Jurkat, Clone E6-1 (cell line): Measurements from ENCODE around the gene RBCK1.
"Not testable (repeated sequence)": the region's sequence is repeated elsewhere in the genome, so short reads cannot be mapped to it uniquely, and the experiment has no call there.

Experiments used
- DNase-seq: peaks from one replicate; pipeline ENCODE4 v3.0.0-alpha.2; 2011; ENCODE audit warnings: low read depth, low spot score
- H3K4me3 ChIP-seq: 2 replicates; pipeline ENCODE4 v1.5.1; 2011; ENCODE audit warnings: mild to moderate bottlenecking, low read length, control low read depth, moderate library complexity

RBCK1 gene

DNA sequence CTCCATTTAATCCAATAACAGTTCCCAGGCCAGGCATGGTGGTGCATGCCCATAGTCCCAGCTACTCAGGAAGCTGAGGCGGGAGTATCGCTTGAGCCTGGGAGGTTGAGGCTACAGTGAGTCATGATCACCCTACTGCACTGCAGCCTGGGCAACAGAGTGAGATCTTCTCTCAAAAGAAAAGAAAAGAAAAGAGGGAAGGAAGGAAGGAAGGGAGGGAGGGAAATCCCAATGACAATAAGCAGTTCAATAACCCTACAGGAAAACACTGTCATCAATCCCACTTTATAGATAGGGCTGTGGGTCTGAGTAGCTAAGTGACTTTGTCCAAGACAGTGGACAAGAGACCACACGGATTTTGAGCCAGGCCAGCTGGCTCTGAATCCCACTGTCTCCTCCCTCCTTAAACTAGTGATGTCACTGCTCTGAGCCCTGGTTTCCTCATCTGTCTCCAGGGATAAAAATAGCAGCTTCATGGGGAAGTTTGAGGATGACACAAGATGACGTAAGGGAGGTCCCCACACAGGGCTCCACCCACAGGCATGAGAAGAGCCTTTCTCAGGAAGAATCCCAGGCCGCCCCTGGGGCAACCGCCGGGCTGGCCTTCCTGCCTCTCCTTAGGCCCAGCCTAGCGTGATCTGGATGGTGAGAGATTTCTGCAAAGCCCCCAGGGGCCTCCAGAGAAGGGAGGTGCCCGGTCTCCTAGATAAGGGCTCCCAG lies 34.8 kb upstream of the RBCK1 start:
- DNase-seq = no peak
- no peak overlapping the region for H3K4me3 ChIP-seq

DNA sequence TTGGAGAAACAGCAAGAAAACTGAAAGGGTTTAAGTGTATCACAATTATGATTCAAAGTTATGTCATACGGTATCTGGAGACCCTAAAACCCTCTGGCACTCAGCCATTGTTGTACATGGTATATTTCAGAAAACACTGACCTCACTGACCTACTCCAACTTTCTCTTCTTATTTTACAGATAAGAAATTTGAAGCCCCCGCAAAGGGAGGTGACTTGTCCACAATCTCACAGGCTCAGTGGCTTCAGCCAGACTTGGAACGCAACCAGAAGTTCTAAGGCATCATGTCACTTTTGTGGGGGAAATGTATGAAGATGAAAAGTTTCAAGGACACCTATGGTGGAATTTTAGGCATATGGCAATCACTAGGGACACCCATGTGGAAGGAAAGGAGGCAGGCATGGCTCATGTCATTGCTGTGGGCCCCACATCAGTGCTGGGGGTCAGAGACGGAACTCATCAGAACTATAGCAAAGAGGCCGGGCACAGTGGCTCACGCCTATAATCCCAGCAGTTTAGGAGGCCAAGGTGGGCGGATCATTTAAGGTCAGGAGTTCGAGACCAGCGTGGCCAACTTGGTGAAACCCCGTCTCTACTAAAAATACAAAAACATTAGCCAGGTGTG lies 32.7 kb upstream of the RBCK1 start:
- DNase-seq = no peak

DNA sequence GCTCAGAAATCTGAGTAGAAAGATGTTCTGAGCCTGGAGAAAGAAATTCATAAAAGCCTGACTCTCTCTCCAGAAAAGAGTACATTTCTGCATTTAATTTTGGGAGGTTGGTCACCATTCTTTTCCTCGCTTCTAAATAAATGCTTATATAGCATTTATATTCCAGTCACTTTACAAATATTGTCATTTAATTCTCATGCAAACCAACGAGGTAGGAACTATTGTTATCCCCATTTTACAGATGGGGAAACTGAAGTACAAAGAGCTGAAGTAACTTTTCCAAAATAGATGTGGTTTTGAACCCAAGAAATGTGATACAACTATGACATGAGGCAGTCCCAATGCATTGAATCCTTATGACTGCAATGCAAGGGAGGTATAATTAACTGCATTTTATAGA lies 32.0 kb upstream of the RBCK1 start:
- no peak overlapping the region for H3K4me3 ChIP-seq
- DNase-seq = no peak

More for the DNA sequence above, 32.7 kb upstream of the RBCK1 start:
- H3K4me3 ChIP-seq = no peak overlapping the region

DNA sequence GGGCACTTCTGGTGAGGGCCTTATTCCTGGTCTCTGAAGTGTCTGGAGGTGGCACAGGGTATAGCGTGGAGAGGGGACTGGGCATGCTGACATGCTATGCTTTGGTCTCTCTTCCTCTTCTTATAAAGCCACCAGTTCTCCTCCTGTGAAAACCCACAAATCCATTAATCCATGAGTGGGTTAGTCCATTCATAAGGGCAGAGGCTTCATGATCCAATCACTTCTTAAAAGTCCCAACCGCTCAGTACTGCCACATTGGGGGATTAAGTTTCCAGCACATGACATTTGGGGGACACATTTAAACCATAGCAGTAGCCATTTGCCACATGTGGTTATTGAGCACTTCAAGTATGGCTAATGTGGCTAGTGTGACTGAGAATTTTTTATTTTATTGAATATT lies 31.3 kb upstream of the RBCK1 start:
- no peak overlapping the region for H3K4me3 ChIP-seq
- no peak for DNase-seq

DNA sequence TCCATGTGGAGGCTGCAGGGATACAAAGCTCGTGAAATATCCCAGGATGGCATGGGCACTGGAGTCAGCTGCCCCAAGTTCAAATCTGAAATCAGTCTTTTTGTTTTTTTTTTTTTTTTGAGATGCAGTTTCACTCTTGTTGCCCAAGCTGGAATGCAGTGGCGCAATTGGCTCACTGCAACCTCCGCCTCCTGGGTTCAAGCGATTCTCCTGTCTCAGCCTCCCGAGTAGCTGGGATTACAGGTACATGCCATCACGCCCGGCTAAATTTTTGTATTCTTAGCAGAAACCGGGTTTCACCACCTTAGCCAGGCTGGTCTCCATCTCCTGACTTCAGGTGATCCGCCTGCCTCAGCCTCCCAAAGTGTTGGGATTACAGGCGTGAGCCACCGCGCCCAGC lies 30.5 kb upstream of the RBCK1 start:
- DNase-seq, H3K4me3 ChIP-seq: not testable (repeated sequence)

DNA sequence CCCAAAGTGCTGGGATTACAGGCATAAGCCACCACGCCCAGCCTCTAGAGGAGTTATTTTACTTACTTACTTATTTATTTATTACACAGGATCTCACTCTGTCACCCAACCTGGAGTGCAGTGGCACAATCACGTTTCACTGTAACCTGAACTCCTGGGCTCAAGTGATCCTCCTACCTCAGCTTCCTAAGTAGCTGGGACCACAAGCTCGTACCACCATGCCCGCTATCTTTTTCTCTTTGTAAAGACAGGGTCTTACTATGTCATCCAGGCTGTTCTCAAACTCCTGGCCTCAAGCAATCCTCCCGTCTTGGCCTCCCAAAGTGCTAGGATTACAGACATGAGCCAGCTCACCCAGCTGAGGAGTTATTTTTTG lies 29.1 kb upstream of the RBCK1 start:
- DNase-seq = no peak
- no peak overlapping the region for H3K4me3 ChIP-seq

DNA sequence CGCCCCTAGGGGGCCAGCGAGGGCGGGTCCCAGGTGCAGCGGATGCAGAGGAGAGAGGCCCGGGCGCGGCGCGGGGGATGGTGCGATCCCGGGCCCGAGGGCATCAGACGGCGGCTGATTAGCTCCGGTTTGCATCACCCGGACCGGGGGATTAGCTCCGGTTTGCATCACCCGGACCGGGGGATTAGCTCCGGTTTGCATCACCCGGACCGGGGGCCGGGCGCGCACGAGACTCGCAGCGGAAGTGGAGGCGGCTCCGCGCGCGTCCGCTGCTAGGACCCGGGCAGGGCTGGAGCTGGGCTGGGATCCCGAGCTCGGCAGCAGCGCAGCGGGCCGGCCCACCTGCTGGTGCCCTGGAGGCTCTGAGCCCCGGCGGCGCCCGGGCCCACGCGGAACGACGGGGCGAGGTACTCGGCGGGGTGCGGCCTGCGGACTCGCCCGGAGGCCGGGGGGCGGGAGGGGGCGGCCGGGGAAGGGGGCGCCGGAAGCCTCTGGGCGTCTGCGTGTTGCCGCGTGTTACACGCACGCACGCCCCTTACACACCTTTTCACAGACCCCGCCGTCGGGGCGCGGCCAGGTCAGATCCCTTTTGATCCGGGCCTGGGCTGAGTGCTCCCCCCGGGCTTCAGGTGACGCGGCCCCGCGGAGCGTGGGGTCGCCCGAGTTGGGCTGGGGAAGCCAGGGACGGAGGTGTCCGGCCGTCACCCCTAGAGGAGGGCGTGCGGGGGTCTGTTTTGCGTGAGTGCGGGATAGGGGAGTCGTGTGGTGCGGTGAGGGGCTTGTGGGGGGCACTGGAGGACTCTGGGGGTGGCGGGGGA lies 27.1 kb upstream of the RBCK1 start:
- peak overlapping the region; percentile 75 for H3K4me3 ChIP-seq
- no peak for DNase-seq

DNA sequence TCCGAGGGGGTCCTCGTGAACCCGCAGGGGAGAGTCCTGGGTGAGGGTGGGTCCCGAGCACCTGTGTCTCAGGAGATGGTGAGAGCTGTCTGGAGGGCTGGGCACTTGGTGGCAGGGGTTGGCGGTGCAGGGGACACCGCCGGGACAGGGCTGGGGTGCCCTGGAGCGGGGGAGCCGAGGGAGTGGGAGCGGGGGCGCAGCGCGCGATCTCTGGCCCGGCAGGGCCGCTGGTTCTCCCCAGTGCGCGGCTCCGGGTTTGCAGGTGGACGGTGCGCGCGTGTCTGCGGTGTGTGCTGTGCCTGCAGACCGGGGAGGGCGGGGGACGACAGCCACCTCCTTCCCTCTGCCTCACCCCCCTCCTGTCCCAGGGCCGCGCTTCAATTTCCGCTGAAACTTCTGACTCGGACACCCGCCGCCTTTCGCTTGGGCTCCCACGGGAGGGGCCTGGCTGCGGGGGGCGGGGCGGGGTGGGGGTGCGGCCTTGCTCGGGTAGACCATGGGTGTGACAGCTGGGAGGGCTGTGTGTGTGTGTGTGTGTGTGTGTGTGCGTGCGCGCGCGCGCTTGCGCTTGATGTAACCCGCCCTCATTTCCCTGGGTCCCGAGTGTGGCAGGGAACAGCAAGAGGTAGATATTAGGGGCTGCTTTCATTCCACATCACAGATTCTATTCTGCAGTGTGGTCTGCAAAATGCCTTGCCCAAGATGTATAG lies 26.4 kb upstream of the RBCK1 start:
- H3K4me3 ChIP-seq = peak overlapping the region; percentile 75
- DNase-seq = peak; percentile 66

DNA sequence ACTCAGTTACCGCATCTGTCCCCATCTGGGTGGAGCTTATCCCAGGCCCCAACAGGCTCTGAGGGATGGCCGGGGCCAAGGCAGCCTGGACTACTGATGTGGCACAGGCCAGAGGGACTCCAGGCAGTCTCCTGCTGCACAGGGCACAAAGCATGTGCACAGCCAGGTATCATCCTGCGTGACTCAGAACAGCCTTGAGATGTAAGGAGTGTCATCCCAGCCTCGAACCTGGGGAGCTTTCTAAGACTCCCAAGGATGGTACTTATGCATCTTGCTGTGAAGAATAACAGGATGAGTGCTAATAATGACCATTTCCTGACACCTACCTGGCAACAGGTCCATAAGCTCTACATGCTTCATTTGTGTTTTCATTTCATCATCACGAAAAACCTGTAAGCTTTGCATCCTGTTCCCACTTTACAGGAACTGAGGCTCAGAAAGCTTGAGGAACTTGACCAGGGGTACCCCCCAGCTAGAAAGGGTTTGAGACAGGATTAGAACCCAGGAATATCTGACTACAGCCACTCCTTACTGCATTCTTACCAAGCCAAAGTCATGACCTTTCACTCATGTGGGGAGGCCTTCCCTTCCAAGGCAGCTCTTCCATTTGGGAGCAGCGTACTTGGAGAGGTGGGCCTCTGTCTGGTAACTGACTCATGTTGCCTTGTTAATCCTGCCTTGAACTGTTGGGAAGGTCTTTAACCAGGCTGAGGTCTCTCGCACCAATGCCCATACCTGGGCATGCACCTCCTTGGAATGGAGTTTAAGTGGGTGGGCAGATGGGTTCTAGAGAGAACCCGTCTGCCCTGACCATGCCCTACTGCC lies 25.6 kb upstream of the RBCK1 start:
- DNase-seq = no peak
- peak overlapping the region; percentile 75 for H3K4me3 ChIP-seq

DNA sequence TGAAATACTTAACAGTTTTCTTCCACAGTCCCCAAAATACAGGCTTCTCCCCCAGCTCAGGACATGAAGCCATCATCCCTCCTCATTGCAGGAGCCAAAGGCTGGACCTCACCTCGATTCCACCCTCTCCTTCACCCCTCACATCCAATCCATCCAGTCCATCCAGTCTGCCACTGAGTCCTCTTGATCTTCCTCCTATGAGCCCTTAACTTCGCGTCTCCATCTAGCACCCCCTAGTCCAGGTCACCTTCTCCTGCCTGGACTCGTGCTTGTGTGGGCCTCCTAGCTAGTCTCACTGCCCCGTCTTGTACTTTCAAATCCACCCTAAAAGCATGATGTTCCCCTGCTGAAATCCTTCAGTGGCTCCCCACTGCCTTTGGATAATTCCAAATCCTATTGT lies 24.2 kb upstream of the RBCK1 start:
- no peak overlapping the region for H3K4me3 ChIP-seq
- DNase-seq = no peak

DNA sequence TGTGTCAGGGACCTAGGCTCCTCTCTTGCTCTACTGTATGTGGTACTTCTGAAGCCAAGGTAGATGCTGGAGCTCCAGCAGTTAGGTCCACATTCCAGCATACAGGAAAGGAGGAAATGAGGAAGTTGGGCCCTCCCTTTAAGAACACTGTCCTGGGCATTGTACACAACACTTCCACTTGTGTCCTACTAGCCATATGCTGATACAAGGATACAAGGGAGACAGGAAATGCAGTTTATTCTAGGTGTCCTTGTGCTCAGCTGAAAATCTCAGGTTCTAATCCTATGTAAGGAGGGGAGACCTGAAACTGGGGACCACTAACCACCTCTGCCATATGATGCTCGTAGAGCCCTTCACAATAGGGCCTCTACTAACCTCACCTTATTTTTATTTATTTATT lies 23.4 kb upstream of the RBCK1 start:
- no peak overlapping the region for H3K4me3 ChIP-seq
- no peak for DNase-seq

DNA sequence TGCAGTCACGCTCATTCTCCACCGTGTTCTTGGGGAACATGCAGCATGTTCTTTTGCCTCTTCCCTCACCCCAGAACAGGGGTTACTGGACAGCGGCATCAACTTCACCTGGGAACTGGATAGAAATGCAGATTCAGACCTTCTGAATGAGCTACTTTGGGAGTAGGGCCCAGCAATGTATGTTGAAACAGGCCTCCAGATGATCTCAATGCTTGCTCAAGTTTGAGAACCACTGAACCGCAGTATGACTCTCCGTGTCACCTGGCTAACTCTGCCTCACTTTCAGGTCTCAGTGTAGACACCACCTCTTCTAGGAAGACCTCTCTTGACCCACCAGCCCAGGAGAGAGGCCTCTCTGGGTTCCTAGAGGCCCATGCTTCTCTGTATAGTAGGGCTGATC lies 22.7 kb upstream of the RBCK1 start:
- DNase-seq = no peak
- no peak overlapping the region for H3K4me3 ChIP-seq

DNA sequence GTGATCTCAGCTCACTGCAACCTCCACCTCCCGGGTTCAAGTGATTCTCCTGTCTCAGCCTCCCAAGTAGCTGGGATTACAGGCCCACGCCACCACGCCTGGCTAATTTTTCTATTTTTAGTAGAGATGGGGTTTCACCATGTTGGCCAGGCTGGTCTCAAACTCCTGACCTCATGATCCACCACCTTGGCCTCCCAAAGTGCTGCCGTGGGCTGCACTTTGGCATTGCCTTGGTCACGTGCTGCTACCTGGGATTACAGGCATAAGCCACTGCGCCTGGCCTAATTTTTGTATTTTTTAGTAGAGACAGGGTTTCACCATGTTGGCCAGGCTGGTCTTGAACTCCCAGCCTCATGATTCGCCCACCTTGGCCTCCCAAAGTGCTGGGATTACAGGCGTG lies 21.5 kb upstream of the RBCK1 start:
- not testable (repeated sequence) for DNase-seq, H3K4me3 ChIP-seq

DNA sequence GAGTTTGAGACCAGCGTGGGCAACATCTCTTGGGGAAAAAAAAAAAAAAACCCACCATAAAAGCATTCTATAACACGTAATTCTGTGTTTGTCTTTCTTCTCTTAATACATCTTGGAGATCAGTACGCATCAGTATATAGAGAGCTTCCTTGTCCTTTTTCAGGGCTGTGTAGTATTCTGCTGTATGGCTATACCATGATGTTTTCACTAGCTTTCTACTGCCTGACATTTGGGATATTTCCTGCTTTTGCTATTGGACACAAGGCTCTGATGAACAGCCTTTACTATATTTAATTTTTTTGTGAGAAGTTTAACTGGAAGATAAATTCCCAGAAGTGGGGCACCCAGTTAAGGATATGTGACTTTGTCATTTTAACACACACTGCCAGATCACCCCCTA lies 20.6 kb upstream of the RBCK1 start:
- no peak overlapping the region for H3K4me3 ChIP-seq
- no peak for DNase-seq

DNA sequence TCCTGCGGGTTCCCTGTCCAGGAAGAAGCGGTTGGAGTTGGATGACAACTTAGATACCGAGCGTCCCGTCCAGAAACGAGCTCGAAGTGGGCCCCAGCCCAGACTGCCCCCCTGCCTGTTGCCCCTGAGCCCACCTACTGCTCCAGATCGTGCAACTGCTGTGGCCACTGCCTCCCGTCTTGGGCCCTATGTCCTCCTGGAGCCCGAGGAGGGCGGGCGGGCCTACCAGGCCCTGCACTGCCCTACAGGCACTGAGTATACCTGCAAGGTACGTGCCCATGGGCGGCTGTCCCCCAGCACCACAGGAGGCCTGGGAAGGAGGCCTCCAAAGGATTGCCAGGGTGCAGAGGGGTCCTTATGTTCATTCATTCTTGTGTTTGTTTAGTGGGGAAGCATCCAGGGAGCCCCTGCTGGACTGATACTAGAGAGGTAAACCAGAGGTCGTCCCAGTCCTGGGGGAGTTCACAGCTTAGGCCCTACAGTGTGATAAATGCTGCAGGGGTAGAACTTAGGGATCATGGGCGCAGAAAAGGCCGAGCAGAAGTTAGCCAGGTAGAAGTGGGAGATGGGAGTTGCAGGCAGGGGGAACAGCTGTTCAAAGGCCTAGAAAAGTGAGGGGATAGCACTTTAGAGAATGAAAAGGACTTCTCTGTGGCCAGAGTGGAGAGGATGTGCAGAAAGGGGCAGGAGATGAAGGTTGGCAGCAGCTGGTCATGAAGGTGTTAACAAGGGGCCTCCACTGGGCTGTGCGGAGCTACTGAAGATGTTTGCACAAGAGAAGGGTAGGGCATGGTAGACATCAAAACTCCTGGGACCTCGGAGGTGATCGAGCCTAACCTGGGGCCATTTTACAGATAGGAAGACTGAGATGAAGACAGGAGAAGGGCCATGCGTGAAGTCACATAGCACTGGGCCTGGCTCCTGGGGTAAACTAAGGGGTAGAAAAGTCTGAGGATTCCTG lies 19.8 kb upstream of the RBCK1 start:
- H3K4me3 ChIP-seq = no peak overlapping the region
- no peak for DNase-seq

DNA sequence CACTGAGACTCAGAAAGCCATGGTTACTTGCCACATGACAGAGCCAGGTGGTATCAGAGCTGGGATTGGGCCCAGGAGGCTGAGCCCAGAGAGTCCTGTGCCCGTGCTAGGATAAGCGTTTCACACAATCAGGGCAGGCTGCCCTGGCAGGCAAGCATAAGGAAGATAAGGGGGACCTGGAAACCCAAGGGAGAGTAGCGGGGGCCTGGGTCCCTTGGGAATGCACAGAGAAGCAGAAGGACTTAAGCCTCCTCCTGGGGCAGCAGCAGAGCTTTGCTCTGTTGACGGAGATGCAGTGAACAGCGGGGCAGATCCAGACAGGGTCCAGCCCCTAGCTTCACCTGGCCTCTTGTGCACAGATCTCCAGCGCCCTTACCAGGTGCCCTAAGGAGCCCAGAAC lies 18.9 kb upstream of the RBCK1 start:
- DNase-seq = no peak
- no peak overlapping the region for H3K4me3 ChIP-seq

DNA sequence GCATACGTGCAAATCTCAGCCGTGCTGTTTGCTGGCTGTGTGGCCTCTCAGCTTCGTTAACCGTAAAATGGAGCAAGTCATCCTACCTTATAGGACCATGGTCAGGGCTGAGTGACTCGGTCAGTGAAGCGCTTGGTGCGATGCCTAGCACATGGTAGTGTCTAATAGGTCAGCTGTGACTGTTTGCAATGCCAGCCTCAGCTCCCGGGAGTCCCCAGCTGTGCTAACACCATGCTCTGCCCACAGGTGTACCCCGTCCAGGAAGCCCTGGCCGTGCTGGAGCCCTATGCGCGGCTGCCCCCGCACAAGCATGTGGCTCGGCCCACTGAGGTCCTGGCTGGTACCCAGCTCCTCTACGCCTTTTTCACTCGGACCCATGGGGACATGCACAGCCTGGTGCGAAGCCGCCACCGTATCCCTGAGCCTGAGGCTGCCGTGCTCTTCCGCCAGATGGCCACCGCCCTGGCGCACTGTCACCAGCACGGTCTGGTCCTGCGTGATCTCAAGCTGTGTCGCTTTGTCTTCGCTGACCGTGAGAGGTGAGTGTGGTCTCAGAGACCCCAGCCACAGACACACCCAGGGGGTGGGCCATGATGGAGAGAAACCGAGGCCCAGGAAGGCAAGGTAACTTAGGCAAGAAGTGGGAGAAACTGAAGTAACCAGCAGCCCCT lies 16.9 kb upstream of the RBCK1 start:
- DNase-seq = no peak
- no peak overlapping the region for H3K4me3 ChIP-seq
